Suprapubic skin (tissue), 4 donors: Measurements from ENCODE around the gene TSR1.

ENCODE experiments used
- POLR2A ChIP-seq, 2 donors: fragments of 450-650 bp; IDR thresholded peaks; one replicate each; pipeline ENCODE4 v1.6.1; 2017; ENCODE audit warnings: antibody characterized with exemption in 2 of 2, mild to moderate bottlenecking in 2 of 2, moderate library complexity in 2 of 2
- POLR2AphosphoS5 ChIP-seq, 3 donors: sonication (generic); formaldehyde crosslinking; IDR thresholded peaks; one replicate each; pipeline ENCODE4 v1.6.1; 2017; ENCODE audit warnings: antibody characterized with exemption in 3 of 3
- TF ChIP-seq, protein P1 (sequence below), 2 donors: fragments of 200-600 bp in 1 of 2; fragments of 450-650 bp in 1 of 2; sonication (generic) in 1 of 2; IDR thresholded peaks; one replicate each; pipeline ENCODE4 v1.5.1; 2016 to 2019; ENCODE audit warnings: antibody characterized with exemption in 2 of 2, mild to moderate bottlenecking in 1 of 2, moderate library complexity in 1 of 2

DNA sequence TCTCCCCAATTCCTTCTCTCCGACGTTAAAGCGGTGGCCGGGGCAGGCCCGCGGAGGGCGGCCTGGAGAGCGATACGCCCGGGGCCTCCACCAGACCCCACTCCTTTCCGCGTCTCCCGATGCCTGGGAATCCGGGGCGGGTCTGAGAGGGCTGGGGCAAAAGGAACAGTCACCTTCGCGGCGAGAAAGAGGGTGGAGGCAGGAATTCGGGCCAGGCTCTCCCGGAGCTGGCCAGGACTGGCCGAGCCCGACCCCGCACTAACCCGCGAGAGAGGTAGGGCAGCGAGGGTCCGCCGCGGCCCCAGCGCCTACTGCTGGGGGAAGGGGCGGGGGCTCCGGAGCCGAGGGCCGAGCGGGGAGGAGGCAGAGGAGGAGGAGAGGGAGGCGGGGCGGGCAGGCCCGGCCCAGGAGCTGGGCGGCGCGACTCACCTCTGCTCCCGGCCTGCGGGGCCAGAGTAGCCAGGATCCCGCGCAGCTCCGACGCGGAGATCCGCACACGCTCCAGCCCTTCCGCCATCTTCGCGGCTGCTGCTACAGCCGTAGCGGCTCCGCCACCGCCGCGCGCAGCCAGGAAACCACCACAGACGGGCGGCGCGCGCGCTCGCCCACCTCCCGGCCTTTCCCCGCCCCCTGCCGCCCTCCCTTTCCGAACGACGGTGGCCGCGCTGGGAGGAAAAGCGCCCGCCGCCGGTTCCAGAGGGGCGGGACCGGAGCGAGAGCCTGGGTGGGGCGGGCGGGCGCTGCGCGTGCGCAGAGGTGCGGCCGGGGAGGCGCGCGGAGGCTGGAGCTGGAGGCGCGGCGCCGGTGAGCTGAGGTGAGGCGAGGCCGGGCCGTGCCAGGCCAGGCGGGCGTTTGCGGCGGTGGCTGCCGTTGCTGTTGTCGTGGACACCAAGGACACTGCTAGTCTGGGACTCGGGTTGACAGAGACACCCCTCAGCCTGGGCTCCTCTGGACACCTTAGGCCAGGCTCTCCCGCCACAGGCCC lies 32.8 kb downstream of the TSR1 start, which contains the start of the genes SMG6 and SRR:
- TF ChIP-seq, protein P1, sequence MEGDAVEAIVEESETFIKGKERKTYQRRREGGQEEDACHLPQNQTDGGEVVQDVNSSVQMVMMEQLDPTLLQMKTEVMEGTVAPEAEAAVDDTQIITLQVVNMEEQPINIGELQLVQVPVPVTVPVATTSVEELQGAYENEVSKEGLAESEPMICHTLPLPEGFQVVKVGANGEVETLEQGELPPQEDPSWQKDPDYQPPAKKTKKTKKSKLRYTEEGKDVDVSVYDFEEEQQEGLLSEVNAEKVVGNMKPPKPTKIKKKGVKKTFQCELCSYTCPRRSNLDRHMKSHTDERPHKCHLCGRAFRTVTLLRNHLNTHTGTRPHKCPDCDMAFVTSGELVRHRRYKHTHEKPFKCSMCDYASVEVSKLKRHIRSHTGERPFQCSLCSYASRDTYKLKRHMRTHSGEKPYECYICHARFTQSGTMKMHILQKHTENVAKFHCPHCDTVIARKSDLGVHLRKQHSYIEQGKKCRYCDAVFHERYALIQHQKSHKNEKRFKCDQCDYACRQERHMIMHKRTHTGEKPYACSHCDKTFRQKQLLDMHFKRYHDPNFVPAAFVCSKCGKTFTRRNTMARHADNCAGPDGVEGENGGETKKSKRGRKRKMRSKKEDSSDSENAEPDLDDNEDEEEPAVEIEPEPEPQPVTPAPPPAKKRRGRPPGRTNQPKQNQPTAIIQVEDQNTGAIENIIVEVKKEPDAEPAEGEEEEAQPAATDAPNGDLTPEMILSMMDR (IDR thresholded peaks at IDR 0.05), result no peak
- TF ChIP-seq POLR2A (IDR thresholded peaks at IDR 0.05), result peak in 1 of 2 donors; percentile 16
- TF ChIP-seq POLR2AphosphoS5 (IDR thresholded peaks at IDR 0.05), result peak in 2 of 3 donors; percentile 28 to 57
